Measurements from ENCODE around the gene EFNB2.

EFNB2 gene

GRCh38 chr13:106494936-106495335, 40.5 kb downstream of the EFNB2 start:
- TF ChIP-seq POLR2AphosphoS5 (IDR thresholded peaks at IDR 0.05; ENCODE audit: low read depth, low read length) (no peak), SIN3A (IDR thresholded peaks at IDR 0.05; ENCODE audit: borderline replicate concordance, insufficient read depth, low read length) (no peak)

GRCh38 chr13:106494506-106494905, 41.0 kb downstream of the EFNB2 start:
- TF ChIP-seq POLR2AphosphoS5 (IDR thresholded peaks at IDR 0.05; ENCODE audit: low read depth, low read length) (no peak), SIN3A (IDR thresholded peaks at IDR 0.05; ENCODE audit: borderline replicate concordance, insufficient read depth, low read length) (no peak), FOXP2 (optimal IDR thresholded peaks at IDR 0.05; ENCODE audit: borderline replicate concordance, extremely low read depth, extremely low read length, insufficient read depth) (no peak)

DNA sequence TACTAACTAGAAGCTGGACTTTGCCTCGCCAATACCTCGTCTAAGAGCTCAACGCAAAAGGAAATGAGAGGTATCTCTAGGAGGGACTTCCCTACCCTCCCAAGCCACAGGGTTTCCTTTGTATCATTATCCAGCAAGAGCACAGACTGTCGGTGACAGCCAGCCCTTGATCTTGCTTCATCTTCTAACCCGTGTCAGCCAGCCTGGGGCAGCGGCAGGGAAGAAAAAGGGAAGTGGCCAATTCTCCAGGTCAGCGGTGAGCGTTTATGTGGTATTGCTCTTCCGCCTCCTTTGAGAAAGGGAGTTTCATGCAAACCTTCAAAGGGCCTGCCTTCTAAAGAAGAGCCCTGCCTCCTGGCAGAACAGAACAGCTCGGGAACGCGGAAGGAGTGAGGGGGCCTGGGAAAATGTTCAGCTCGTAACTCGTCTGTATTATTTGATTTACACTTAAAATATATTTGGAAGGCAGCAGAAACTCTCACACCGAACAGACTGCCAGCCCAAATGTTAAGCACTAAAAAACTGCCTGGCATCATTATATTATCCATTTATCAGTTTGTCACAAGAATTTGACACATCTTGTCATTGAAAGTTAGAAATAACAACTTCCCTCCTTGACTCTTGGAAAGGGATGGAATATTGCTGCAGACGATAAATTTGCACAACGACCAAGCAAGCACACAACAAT, 41.8 kb downstream of the EFNB2 start:
- TF ChIP-seq REST (IDR thresholded peaks at IDR 0.05; ENCODE audit: insufficient read depth in 1 of 2, low read depth in 2 of 2, low read length in 2 of 2) (no peak), TAF1 (IDR thresholded peaks at IDR 0.05; ENCODE audit: borderline replicate concordance, insufficient read depth, low read length) (no peak), POLR2AphosphoS5 (IDR thresholded peaks at IDR 0.05; ENCODE audit: low read depth, low read length) (no peak), SIN3A (IDR thresholded peaks at IDR 0.05; ENCODE audit: borderline replicate concordance, insufficient read depth, low read length) (no peak), FOXP2 (optimal IDR thresholded peaks at IDR 0.05; ENCODE audit: borderline replicate concordance, extremely low read depth, extremely low read length, insufficient read depth) (no peak)

DNA sequence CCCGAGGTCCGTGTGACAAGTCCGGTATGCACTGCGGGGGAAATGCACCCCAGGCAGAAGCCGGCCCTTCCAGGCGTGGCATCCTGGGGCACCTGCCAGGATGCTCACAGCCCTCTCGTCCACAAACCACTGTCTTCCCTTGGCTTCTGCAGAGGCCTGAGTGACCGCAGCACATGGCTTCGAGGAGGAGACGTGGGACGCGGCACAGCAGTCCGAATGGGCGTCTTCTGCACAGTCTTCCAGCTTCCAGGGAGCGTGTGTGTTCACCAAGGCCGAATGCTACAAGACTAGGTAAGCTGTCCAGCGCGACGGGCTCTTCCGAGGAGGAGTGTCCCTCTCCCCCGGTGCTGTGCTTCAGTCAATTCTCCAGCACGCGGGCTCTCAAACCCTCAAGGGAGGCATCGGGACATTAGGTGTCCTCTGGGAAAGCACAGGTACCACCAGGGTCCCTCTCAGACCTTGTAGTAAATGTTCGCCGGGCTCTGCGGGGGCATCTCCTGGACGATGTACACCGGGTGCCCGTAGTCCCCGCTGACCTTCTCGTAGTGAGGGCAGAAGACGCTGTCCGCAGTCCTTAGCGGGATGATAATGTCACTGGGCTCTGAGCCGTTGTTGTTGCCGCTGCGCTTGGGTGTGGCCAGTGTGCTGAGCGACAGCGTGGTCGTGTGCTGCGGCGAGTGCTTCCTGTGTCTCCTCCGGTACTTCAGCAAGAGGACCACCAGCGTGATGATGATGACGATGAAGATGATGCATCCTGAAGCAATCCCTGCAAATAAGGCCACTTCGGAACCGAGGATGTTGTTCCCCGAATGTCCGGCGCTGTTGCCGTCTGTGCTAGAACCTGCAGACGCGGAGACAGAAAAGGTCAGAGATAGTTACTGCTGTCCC, 42.6 kb downstream of the EFNB2 start:
- TF ChIP-seq POLR2AphosphoS5 (IDR thresholded peaks at IDR 0.05; ENCODE audit: low read depth, low read length), result no peak
- TF ChIP-seq TAF1 (IDR thresholded peaks at IDR 0.05; ENCODE audit: borderline replicate concordance, insufficient read depth, low read length), result no peak
- TF ChIP-seq FOXP2 (optimal IDR thresholded peaks at IDR 0.05; ENCODE audit: borderline replicate concordance, extremely low read depth, extremely low read length, insufficient read depth), result no peak
- no peak for TF ChIP-seq SIN3A (IDR thresholded peaks at IDR 0.05; ENCODE audit: borderline replicate concordance, insufficient read depth, low read length)

DNA sequence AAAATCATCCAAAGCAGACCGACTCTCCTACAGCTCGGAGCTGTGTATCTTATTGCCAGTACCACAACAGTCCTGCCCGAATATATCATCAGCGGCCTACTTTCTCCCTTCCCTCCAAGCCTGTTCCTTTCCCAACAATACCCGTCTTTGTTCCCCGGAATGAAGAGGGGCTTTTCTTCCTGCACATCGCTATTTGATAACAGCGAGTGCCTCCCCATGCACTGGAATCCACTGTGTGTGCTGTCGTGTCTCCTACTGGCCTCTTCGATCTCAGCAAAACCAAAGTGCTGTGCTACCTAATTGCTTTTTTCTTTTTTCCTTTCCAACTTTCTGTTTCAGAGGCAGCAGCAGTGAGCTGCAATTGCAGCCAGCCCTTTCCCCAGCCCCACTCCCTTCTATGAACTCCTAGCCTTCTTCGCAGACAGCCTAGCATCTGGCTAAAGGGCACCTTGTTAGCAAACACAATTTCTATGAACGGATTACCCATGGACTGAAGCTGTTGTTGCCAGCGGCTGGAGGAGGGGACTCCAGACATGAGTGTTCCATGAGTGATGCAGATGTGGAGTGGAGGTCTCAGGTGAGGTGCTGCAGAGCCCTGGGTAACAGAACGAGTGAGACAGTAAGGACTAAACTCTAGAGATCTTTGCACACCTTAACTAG, 43.4 kb downstream of the EFNB2 start:
- TF ChIP-seq POLR2AphosphoS5 (IDR thresholded peaks at IDR 0.05; ENCODE audit: low read depth, low read length) (no peak), FOXP2 (optimal IDR thresholded peaks at IDR 0.05; ENCODE audit: borderline replicate concordance, extremely low read depth, extremely low read length, insufficient read depth) (no peak)

DNA sequence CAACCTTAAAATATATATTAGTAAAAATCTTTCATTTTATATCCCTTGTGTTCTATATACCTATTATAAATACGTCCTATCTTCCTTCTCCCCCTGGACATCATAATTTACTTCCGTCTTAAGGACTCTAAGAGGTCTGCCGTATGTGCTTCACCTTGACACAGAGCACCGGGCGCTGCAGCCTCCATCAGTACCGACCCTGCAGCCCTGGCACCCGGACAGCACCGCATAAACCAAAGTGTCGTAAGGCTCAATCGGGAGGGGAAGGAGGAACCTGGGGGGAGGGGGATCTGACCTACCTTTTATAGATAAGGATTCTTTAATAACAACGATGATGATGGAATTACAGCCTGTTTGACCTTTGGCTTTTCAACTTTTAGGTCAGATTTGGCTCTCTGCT, 44.0 kb downstream of the EFNB2 start:
- TF ChIP-seq SIN3A (IDR thresholded peaks at IDR 0.05; ENCODE audit: borderline replicate concordance, insufficient read depth, low read length), result no peak
- no peak for TF ChIP-seq TAF1 (IDR thresholded peaks at IDR 0.05; ENCODE audit: borderline replicate concordance, insufficient read depth, low read length)
- TF ChIP-seq POLR2AphosphoS5 (IDR thresholded peaks at IDR 0.05; ENCODE audit: low read depth, low read length), result no peak
- TF ChIP-seq REST (IDR thresholded peaks at IDR 0.05; ENCODE audit: insufficient read depth in 1 of 2, low read depth in 2 of 2, low read length in 2 of 2), result no peak
- no peak for TF ChIP-seq FOXP2 (optimal IDR thresholded peaks at IDR 0.05; ENCODE audit: borderline replicate concordance, extremely low read depth, extremely low read length, insufficient read depth)

GRCh38 chr13:106490569-106491321, 44.7 kb downstream of the EFNB2 start:
- no peak for TF ChIP-seq REST (IDR thresholded peaks at IDR 0.05; ENCODE audit: insufficient read depth in 1 of 2, low read depth in 2 of 2, low read length in 2 of 2)
- TF ChIP-seq TAF1 (IDR thresholded peaks at IDR 0.05; ENCODE audit: borderline replicate concordance, insufficient read depth, low read length), result no peak
- TF ChIP-seq SIN3A (IDR thresholded peaks at IDR 0.05; ENCODE audit: borderline replicate concordance, insufficient read depth, low read length), result no peak
- TF ChIP-seq POLR2AphosphoS5 (IDR thresholded peaks at IDR 0.05; ENCODE audit: low read depth, low read length), result no peak
- no peak for TF ChIP-seq FOXP2 (optimal IDR thresholded peaks at IDR 0.05; ENCODE audit: borderline replicate concordance, extremely low read depth, extremely low read length, insufficient read depth)

Data from PFSK-1 (cell line).